Colonic mucosa (tissue), 4 donors: Measurements from ENCODE around the gene SLC26A11. TPM values are rescaled to one million over a fixed set of nuclear protein-coding genes. Genes with fewer than 3 reads are reported as not detected.

Experiments used
- DNase-seq: peaks from one replicate; pipeline ENCODE4 v3.0.0-alpha.2; 2020
- H3K27ac ChIP-seq: fragments of 200-600 bp; one replicate; pipeline ENCODE4 v1.8.0; 2021
- H3K27me3 ChIP-seq: fragments of 200-600 bp; one replicate; pipeline ENCODE4 v1.8.0; 2021
- H3K36me3 ChIP-seq: fragments of 200-600 bp; one replicate; pipeline ENCODE4 v1.8.0; 2021
- H3K4me1 ChIP-seq: fragments of 200-600 bp; one replicate; pipeline ENCODE4 v1.8.0; 2021; ENCODE audit warnings: mild to moderate bottlenecking
- H3K4me3 ChIP-seq: fragments of 200-600 bp; one replicate; pipeline ENCODE4 v1.8.0; 2021
- H3K9ac ChIP-seq, 2 donors: one replicate each; pipeline ENCODE4 v1.7.0; 2013; ENCODE audit warnings: control low read depth in 2 of 2, low read depth in 2 of 2, low read length in 2 of 2
- H3K9me3 ChIP-seq: fragments of 200-600 bp; one replicate; pipeline ENCODE4 v1.8.0; 2021
- CTCF ChIP-seq: fragments of 200-600 bp; IDR thresholded peaks from one replicate; pipeline ENCODE4 v1.8.0; 2022; ENCODE audit warnings: antibody characterized with exemption, mild to moderate bottlenecking
- intact Hi-C: fragments of 100-400 bp; cut with DNase I; formaldehyde crosslinking; loops from one replicate; pipeline ENCODE4 v1.14.1; 2022
- total RNA-seq, 2 donors: library from RNA; stranded (reverse); fragmentation: NEBNext Ultra II Directional in 1 of 2; extraction: Animal tissue kit (Norgen Biotek cat#: 25700) in 1 of 2; gene quantifications; one replicate each; pipeline ENCODE4 v1.2.1, GENCODE V29; 2021
- donor health status: healthy.
- donor health status: DM: no; HTN: no; CAD: no.
- donor health status: DM: no; HTN: no; CAD: no.

Gene SLC26A11
- total RNA-seq, 2 donors from 2014 or later = 8.0 to 9.3 TPM

DNA sequence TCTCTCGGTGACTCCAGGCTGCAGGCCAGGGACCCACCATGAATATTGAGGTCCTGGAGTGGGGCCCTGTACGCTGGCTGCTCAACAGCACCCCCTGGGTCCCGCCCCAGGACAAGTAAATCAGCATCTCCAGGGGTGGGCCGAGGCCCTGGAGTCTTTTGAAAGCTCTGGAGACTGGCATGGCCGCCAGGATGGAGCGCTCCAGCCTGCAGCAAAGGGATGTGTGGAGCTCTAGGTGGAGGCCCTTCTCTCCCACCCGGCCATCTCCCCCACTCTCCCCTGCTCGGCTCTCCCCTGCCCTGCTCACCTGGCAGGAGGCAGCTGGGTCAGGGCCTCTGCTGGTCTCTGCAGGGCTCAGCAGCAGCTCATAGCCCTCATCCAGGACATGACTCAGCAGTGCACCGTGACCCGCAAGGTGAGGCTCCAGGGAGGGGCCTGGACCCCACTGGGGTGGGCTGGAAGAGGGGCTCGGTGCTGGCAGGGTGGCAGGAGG lies 16.7 kb upstream of the SLC26A11 start:
- H3K9ac ChIP-seq = no peak overlapping the region
- DNase-seq = no peak
- H3K4me3 ChIP-seq = no peak overlapping the region
- H3K9me3 ChIP-seq = no peaks in the 10 kb centered on the region
- no peak overlapping the region for H3K27ac ChIP-seq
- intact Hi-C loops = no loop called here
- no peaks in the 10 kb centered on the region for H3K36me3 ChIP-seq
- no peaks in the 10 kb centered on the region for H3K27me3 ChIP-seq
- no peaks in the 10 kb centered on the region for H3K4me1 ChIP-seq
- TF ChIP-seq CTCF = no peak

- no peak for TF ChIP-seq CTCF
- Histone ChIP-seq H3K4me1 (no peaks in the 10 kb centered on the region), H3K27ac (no peak overlapping the region), H3K9ac (no peak overlapping the region), H3K36me3 (no peaks in the 10 kb centered on the region), H3K27me3 (no peaks in the 10 kb centered on the region), H3K9me3 (no peaks in the 10 kb centered on the region), H3K4me3 (no peak overlapping the region)
- intact Hi-C loops = no loop called here
- no peak for DNase-seq
Measured at GRCh38 chr17:80204626-80205468, 15.4 kb upstream of the SLC26A11 start.

GRCh38 chr17:80205811-80206210 lies 14.4 kb upstream of the SLC26A11 start:
- Histone ChIP-seq H3K27me3 (no peaks in the 10 kb centered on the region), H3K36me3 (no peaks in the 10 kb centered on the region), H3K4me1 (no peaks in the 10 kb centered on the region), H3K4me3 (no peak overlapping the region), H3K9me3 (no peaks in the 10 kb centered on the region), H3K9ac (no peak overlapping the region), H3K27ac (no peak overlapping the region)
- intact Hi-C loops = no loop called here
- no peak for DNase-seq
- TF ChIP-seq CTCF = no peak

- H3K9ac ChIP-seq = no peak overlapping the region
- H3K27ac ChIP-seq = no peak overlapping the region
- intact Hi-C loops = no loop called here
- no peak for DNase-seq
- no peak for TF ChIP-seq CTCF
- H3K4me1 ChIP-seq = no peaks in the 10 kb centered on the region
- no peaks in the 10 kb centered on the region for H3K9me3 ChIP-seq
- H3K27me3 ChIP-seq = no peaks in the 10 kb centered on the region
- H3K4me3 ChIP-seq = no peak overlapping the region
- H3K36me3 ChIP-seq = no peaks in the 10 kb centered on the region
Measured at GRCh38 chr17:80208050-80208449, 12.2 kb upstream of the SLC26A11 start.

- no peak overlapping the region for H3K27ac ChIP-seq
- no peaks in the 10 kb centered on the region for H3K27me3 ChIP-seq
- no peaks in the 10 kb centered on the region for H3K36me3 ChIP-seq
- H3K9me3 ChIP-seq = no peaks in the 10 kb centered on the region
- H3K4me1 ChIP-seq = no peaks in the 10 kb centered on the region
- H3K4me3 ChIP-seq = no peak overlapping the region
- DNase-seq = no peak
- no peak for TF ChIP-seq CTCF
- no peak overlapping the region for H3K9ac ChIP-seq
- intact Hi-C loops = no loop called here
Measured at GRCh38 chr17:80209765-80210164, 10.5 kb upstream of the SLC26A11 start.
